Chondrocyte (in vitro differentiated cells): ENCODE results near the gene WDTC1. TPM values are rescaled to one million over a fixed set of nuclear protein-coding genes. Genes with fewer than 3 reads are reported as not detected.

Experiments
- DNase-seq: peaks from one replicate; pipeline ENCODE4 v3.0.0; 2021; ENCODE audit warnings: mixed read lengths, low spot score
- H3K27ac Mint-ChIP-seq: one replicate; pipeline ENCODE4 v1.8.0; 2021; ENCODE audit warnings: mild to moderate bottlenecking, moderate library complexity, mixed read lengths; ENCODE audit not compliant: unreplicated experiment
- H3K27me3 Mint-ChIP-seq: 2 replicates; pipeline ENCODE4 v1.8.0; 2021; ENCODE audit warnings: low read depth, mixed read lengths
- H3K36me3 Mint-ChIP-seq: 2 replicates; pipeline ENCODE4 v1.8.0; 2021; ENCODE audit warnings: low read depth, mixed read lengths
- H3K4me1 Mint-ChIP-seq: 2 replicates; pipeline ENCODE4 v1.8.0; 2021; ENCODE audit warnings: low read depth, mild to moderate bottlenecking, mixed read lengths
- H3K4me3 Mint-ChIP-seq: one replicate; pipeline ENCODE4 v1.8.0; 2021; ENCODE audit warnings: mild to moderate bottlenecking, moderate library complexity, mixed read lengths; ENCODE audit not compliant: unreplicated experiment
- H3K9me3 Mint-ChIP-seq: 2 replicates; pipeline ENCODE4 v1.8.0; 2021; ENCODE audit warnings: low read depth, mixed read lengths
- total RNA-seq: library from RNA; stranded (reverse); gene quantifications from 3 replicates; pipeline ENCODE4 v1.2.1, GENCODE V29; 2021
- TF ChIP-seq, protein P1 (sequence below): fragments of 200-600 bp; sonication (generic); IDR thresholded peaks from 2 replicates; pipeline ENCODE4 v1.5.0; 2021; ENCODE audit warnings: antibody characterized with exemption, mild to moderate bottlenecking, moderate library complexity

The WDTC1 gene
- total RNA-seq, 1 donor from 2014 or later = 30.8 TPM

DNA sequence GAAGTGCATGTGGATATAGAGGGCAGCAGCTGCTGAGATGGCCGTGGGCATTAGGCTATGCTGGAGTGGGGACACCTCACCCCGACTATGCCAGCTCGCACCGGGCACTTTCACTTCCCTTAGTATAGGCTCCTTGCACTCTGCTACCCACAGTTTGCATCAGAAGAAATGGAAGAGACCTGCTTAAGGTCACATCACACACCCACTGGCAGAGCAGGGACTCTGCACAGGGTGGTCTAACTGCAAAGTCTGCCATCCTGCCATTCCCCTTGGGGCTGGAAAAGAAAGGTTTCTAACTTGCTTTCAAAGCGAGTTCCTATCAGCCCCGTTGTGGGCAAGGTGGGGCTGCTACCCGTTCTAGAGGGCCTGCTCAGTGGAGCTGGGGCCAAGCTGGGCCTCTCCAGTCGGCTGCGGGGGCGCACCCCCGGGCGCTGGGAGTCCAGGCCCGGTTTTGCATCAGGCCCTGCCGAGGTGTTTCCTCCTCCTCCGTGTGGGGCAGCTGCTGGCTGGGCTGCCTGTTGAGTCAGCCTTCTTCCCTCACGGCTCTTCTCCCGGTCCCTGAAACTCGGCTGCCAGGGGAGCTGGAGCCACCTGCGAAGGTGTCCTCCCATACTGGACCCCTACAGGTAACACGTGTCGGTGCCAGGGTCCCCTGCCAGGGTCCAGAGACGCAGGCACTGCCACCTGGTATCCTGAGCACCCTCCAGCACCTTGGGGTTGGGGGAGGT is 107.3 kb downstream of the WDTC1 start, which contains the start of gene SYTL1:
Gene SYTL1, plus strand, starts transcription at position 498 of the 728 bp plus-strand sequence. CDS start 3,313 bp downstream, outside the sequence.
- peak within 1 kb of the TSS; percentile 36 for H3K4me3 Mint-ChIP-seq
- peaks cover 24% of the 10 kb centered on the region for H3K4me1 Mint-ChIP-seq
- no peak for DNase-seq
- H3K36me3 Mint-ChIP-seq = no peaks in the 10 kb centered on the region
- TF ChIP-seq, protein P1, sequence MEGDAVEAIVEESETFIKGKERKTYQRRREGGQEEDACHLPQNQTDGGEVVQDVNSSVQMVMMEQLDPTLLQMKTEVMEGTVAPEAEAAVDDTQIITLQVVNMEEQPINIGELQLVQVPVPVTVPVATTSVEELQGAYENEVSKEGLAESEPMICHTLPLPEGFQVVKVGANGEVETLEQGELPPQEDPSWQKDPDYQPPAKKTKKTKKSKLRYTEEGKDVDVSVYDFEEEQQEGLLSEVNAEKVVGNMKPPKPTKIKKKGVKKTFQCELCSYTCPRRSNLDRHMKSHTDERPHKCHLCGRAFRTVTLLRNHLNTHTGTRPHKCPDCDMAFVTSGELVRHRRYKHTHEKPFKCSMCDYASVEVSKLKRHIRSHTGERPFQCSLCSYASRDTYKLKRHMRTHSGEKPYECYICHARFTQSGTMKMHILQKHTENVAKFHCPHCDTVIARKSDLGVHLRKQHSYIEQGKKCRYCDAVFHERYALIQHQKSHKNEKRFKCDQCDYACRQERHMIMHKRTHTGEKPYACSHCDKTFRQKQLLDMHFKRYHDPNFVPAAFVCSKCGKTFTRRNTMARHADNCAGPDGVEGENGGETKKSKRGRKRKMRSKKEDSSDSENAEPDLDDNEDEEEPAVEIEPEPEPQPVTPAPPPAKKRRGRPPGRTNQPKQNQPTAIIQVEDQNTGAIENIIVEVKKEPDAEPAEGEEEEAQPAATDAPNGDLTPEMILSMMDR = no peak
- no peaks in the 10 kb centered on the region for H3K9me3 Mint-ChIP-seq
- peak within 1 kb of the TSS; percentile 74 for H3K27ac Mint-ChIP-seq
- H3K27me3 Mint-ChIP-seq = no peaks in the 10 kb centered on the region

DNA sequence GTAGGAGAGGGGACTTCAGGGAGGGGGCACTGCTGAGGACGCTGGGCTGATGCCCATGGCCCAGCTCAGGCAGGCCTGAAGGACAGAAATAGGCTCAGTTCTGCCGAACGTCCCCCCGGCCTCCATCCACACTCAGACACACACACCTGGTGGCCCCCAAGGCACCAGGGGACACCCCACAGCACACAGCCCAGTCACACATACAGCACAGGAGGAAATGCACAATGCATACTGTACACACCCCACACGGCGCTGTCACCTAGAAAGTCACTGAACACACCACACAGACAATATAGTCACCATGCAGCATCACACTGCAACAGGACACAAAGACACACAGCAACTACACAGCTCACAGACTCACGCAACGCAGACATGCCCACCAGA is 108.0 kb downstream of the WDTC1 start:
- no peak overlapping the region for H3K27ac Mint-ChIP-seq
- no peak for DNase-seq
- H3K9me3 Mint-ChIP-seq = no peaks in the 10 kb centered on the region
- no peaks in the 10 kb centered on the region for H3K36me3 Mint-ChIP-seq
- peaks cover 29% of the 10 kb centered on the region for H3K4me1 Mint-ChIP-seq
- TF ChIP-seq, protein P1 = no peak
- H3K27me3 Mint-ChIP-seq = no peaks in the 10 kb centered on the region
- H3K4me3 Mint-ChIP-seq = no peak overlapping the region

DNA sequence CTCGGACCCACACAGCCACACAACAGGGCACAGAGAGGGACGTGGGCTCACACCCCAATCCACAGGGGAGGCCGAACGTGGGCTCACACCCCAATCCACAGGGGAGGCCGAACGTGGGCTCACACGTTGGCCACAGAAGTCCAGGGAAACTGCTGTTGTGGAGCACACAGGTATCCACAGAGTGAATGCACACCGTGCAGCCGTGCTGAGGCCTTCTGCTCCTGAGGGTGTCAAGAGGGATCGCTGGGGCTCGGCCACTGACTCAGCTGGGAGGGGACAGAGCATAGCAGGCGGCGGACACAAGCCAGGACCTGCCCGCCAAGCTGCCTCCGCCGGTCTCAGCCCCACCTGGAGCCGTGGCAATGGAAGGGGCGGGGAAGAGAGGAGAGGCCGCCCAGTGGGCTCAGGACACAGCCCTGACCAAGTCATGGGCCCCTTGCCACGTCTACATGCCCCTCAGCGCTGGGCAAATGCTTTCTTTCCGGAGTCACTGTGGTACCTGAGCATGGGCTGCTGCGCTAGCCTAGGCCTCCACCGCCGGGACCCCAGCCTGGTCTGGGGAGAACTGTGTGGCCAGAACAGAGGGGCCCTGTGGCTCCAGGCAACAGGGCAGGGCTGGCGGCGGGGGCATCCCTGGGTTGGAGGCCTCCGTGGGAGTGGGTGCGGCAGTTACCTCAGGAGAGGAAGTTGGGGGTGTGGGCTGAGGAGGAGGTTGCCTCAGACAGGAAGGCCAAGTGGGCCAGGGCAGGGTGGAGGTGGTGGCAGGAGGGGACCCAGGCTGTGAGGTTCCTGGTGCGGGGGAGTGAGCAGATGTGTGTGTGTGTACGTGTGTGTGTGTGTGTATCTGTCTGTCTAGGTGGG is 108.6 kb downstream of the WDTC1 start:
- no peak for DNase-seq
- Mint-ChIP-seq H3K27ac (no peak overlapping the region), H3K9me3 (no peaks in the 10 kb centered on the region), H3K27me3 (no peaks in the 10 kb centered on the region), H3K36me3 (no peaks in the 10 kb centered on the region), H3K4me3 (no peak overlapping the region), H3K4me1 (peaks cover 29% of the 10 kb centered on the region)
- TF ChIP-seq, protein P1 = no peak

DNA sequence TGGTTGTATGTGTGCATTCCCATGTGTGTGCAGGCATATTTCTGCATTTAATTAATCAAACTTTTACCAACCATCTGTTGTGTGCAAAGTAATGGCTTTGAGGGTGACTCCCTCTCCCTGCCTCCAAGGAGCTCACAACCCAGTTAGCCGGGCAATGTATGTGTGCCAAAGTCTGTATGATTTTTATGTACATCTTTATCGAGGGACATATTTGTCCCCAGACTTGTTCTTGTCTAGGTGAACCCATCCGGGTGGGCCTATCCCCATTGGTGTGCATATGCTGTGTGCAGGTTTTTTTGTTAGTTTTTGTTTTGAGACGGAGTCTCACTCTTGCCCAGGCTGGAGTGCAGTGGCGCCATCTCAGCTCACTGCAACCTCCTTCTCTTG is 109.2 kb downstream of the WDTC1 start:
- no peaks in the 10 kb centered on the region for H3K9me3 Mint-ChIP-seq
- no peaks in the 10 kb centered on the region for H3K36me3 Mint-ChIP-seq
- H3K27me3 Mint-ChIP-seq = no peaks in the 10 kb centered on the region
- DNase-seq = no peak
- no peak overlapping the region for H3K4me3 Mint-ChIP-seq
- peaks cover 29% of the 10 kb centered on the region for H3K4me1 Mint-ChIP-seq
- H3K27ac Mint-ChIP-seq = no peak overlapping the region
- TF ChIP-seq, protein P1 = no peak

DNA sequence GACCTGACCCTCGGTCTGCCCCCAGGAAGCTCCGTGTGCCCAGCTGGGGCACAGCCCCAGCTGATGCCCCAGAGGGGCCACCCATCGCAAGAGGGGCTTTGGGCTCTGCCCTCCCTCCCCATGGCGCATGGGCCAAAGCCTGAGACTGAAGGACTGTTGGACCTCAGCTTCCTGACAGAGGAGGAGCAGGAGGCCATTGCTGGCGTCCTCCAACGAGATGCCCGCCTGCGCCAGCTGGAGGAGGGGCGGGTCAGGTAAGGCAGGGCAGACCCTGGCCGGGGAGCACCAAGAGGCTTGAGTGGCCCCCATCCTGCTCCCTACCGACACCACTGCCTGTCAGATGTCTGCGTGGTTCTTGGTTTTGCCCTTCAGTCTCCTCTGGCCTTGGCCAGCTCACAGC is 110.8 kb downstream of the WDTC1 start:
- H3K9me3 Mint-ChIP-seq = no peaks in the 10 kb centered on the region
- no peak overlapping the region for H3K27ac Mint-ChIP-seq
- TF ChIP-seq, protein P1 = no peak
- no peak for DNase-seq
- H3K27me3 Mint-ChIP-seq = no peaks in the 10 kb centered on the region
- H3K36me3 Mint-ChIP-seq = no peaks in the 10 kb centered on the region
- no peak overlapping the region for H3K4me3 Mint-ChIP-seq
- H3K4me1 Mint-ChIP-seq = peaks cover 20% of the 10 kb centered on the region
